ENCODE data around the gene RAPH1. TPM values are rescaled to one million over a fixed set of nuclear protein-coding genes. Genes with fewer than 3 reads are reported as not detected.

The RAPH1 gene
- total and polyA plus RNA-seq, 2 experiments from 2014 or later, result 38.8 to 83.9 TPM

DNA sequence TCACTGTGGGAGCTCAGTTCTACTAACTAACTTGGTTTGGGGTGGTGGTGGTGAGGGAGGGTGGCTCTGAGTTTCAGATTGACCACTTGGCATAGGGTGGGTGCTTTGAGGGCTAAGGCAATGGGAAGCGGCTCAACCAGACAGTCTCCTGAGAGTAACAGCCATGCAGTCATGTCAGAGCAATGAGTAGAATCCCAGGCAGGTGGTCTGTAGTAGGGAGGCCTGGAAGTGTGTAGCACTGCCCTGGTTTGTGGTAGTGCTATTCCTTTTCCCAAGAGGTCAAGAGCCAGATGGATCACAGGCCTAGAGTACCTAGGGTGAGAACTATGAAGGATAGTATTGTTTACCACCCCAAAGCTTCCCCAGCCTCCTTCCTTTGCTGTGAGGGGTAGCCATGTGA, 18.7 kb upstream of the RAPH1 start:
- no peaks in the 10 kb centered on the region for H3K27me3 ChIP-seq (replicated peaks; ENCODE audit: insufficient read depth)
- H3K79me2 ChIP-seq (ENCODE audit: insufficient read depth), result no peaks in the 10 kb centered on the region
- no peaks in the 10 kb centered on the region for H4K20me1 ChIP-seq (ENCODE audit: insufficient read depth)
- H3K9ac ChIP-seq, result no peak overlapping the region
- no peak overlapping the region for H3K4me2 ChIP-seq (ENCODE audit: unreplicated experiment)
- no peak overlapping the region for H3K4me3 ChIP-seq
- H3F3A ChIP-seq (ENCODE audit: insufficient read depth), result no peaks in the 10 kb centered on the region
- DNase-seq, result no peak
- H2AFZ ChIP-seq, result no peak overlapping the region
- no peaks in the 10 kb centered on the region for H3K9me2 ChIP-seq (ENCODE audit: insufficient read depth)
- H3K4me1 ChIP-seq (ENCODE audit: insufficient read depth), result 0 out of 2 replicates have a peak, but pooled peaks cover 10% of the 10 kb centered on the region
- H3K27ac ChIP-seq, result no peak overlapping the region
- 100% methylated on average over 1 of the region's 1 CpG for WGBS, 2 experiments (ENCODE audit: low coverage in 1 of 2, low lambda C conversion rate in 2 of 2, missing lambda C conversion rate in 2 of 2)
- in situ Hi-C loops (cut with MboI), result no loop called here
- H3K36me3 ChIP-seq (ENCODE audit: low read depth), result no peaks in the 10 kb centered on the region
- H3K9me3 ChIP-seq (ENCODE audit: low read depth), result no peaks in the 10 kb centered on the region
- TF ChIP-seq EZH2 (IDR thresholded peaks at IDR 0.05; ENCODE audit: insufficient read depth, poor library complexity, severe bottlenecking), result no peak
- TF ChIP-seq EZH2phosphoT487 (IDR thresholded peaks at IDR 0.05; ENCODE audit: insufficient read depth, low read depth), result no peak

DNA sequence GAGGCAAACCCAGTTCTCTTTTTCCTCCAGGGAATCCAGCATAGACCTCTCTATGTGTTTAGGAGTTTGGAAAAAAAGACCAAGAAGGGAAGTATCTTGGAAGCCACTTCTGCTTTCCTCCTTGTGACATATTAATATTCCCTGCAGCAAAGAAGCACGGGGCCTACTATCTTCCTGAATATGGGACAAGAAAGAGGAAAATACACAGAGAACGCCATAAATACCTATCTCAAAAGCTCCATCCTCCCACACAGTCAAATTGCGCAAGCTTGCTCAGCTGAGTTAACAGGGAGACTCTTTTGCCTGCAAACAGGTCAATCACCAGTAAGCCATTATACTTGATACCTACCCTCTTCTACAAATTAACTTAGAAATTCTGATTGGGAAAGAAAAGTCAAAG, 16.7 kb upstream of the RAPH1 start:
- Histone ChIP-seq H3K27me3 (replicated peaks; ENCODE audit: insufficient read depth) (no peaks in the 10 kb centered on the region), H4K20me1 (ENCODE audit: insufficient read depth) (no peaks in the 10 kb centered on the region), H3F3A (ENCODE audit: insufficient read depth) (no peaks in the 10 kb centered on the region), H3K4me2 (ENCODE audit: unreplicated experiment) (peak overlapping the region; percentile 20), H3K9me2 (ENCODE audit: insufficient read depth) (no peaks in the 10 kb centered on the region), H3K9me3 (ENCODE audit: low read depth) (no peaks in the 10 kb centered on the region), H3K4me1 (ENCODE audit: insufficient read depth) (0 out of 2 replicates have a peak, but pooled peaks cover 10% of the 10 kb centered on the region), H3K27ac (no peak overlapping the region), H3K36me3 (ENCODE audit: low read depth) (no peaks in the 10 kb centered on the region), H3K79me2 (ENCODE audit: insufficient read depth) (no peaks in the 10 kb centered on the region), H3K9ac (no peak overlapping the region), H2AFZ (no peak overlapping the region), H3K4me3 (no peak overlapping the region)
- WGBS, 2 experiments (ENCODE audit: low coverage in 1 of 2, low lambda C conversion rate in 2 of 2, missing lambda C conversion rate in 2 of 2), result 75 to 78% methylated on average over 3 of the region's 3 CpGs
- peak; percentile 68 for DNase-seq
- in situ Hi-C loops (cut with MboI), result no loop called here
- TF ChIP-seq EZH2phosphoT487 (IDR thresholded peaks at IDR 0.05; ENCODE audit: insufficient read depth, low read depth), result no peak
- TF ChIP-seq EZH2 (IDR thresholded peaks at IDR 0.05; ENCODE audit: insufficient read depth, poor library complexity, severe bottlenecking), result no peak

GRCh38 chr2:203550266-203550665, 15.2 kb upstream of the RAPH1 start:
- Histone ChIP-seq H4K20me1 (ENCODE audit: insufficient read depth) (no peaks in the 10 kb centered on the region), H3K27me3 (replicated peaks; ENCODE audit: insufficient read depth) (no peaks in the 10 kb centered on the region), H3K4me1 (ENCODE audit: insufficient read depth) (0 out of 2 replicates have a peak, but pooled peaks cover 10% of the 10 kb centered on the region), H3K9ac (no peak overlapping the region), H3K9me2 (ENCODE audit: insufficient read depth) (no peaks in the 10 kb centered on the region), H3K27ac (no peak overlapping the region), H3K79me2 (ENCODE audit: insufficient read depth) (no peaks in the 10 kb centered on the region), H3K9me3 (ENCODE audit: low read depth) (no peaks in the 10 kb centered on the region), H3K4me2 (ENCODE audit: unreplicated experiment) (no peak overlapping the region), H3K4me3 (no peak overlapping the region), H3K36me3 (ENCODE audit: low read depth) (no peaks in the 10 kb centered on the region), H3F3A (ENCODE audit: insufficient read depth) (no peaks in the 10 kb centered on the region), H2AFZ (no peak overlapping the region)
- TF ChIP-seq EZH2phosphoT487 (IDR thresholded peaks at IDR 0.05; ENCODE audit: insufficient read depth, low read depth), result no peak
- no peak for TF ChIP-seq EZH2 (IDR thresholded peaks at IDR 0.05; ENCODE audit: insufficient read depth, poor library complexity, severe bottlenecking)
- in situ Hi-C loops (cut with MboI), result no loop called here
- DNase-seq, result no peak
- 99 to 100% methylated on average over 2 of the region's 2 CpGs for WGBS, 2 experiments (ENCODE audit: low coverage in 1 of 2, low lambda C conversion rate in 2 of 2, missing lambda C conversion rate in 2 of 2)

- DNase-seq, result peak; percentile 68
- Histone ChIP-seq H3K9ac (no peak overlapping the region), H3K4me2 (ENCODE audit: unreplicated experiment) (peak overlapping the region; percentile 7), H3K4me1 (ENCODE audit: insufficient read depth) (0 out of 2 replicates have a peak, but pooled peaks cover 10% of the 10 kb centered on the region), H2AFZ (peak overlapping the region; percentile 32; the same call in 1 of the 2 replicates), H3K36me3 (ENCODE audit: low read depth) (no peaks in the 10 kb centered on the region), H4K20me1 (ENCODE audit: insufficient read depth) (no peaks in the 10 kb centered on the region), H3K4me3 (no peak overlapping the region), H3K9me3 (ENCODE audit: low read depth) (no peaks in the 10 kb centered on the region), H3K9me2 (ENCODE audit: insufficient read depth) (no peaks in the 10 kb centered on the region), H3K27me3 (replicated peaks; ENCODE audit: insufficient read depth) (no peaks in the 10 kb centered on the region), H3K79me2 (ENCODE audit: insufficient read depth) (no peaks in the 10 kb centered on the region), H3F3A (ENCODE audit: insufficient read depth) (no peaks in the 10 kb centered on the region), H3K27ac (no peak overlapping the region)
- in situ Hi-C loops (cut with MboI), result no loop called here
- TF ChIP-seq EZH2 (IDR thresholded peaks at IDR 0.05; ENCODE audit: insufficient read depth, poor library complexity, severe bottlenecking) (no peak), EZH2phosphoT487 (IDR thresholded peaks at IDR 0.05; ENCODE audit: insufficient read depth, low read depth) (no peak)
Measured at GRCh38 chr2:203549406-203549805, 14.3 kb upstream of the RAPH1 start.

- Histone ChIP-seq H3K9me2 (ENCODE audit: insufficient read depth) (no peaks in the 10 kb centered on the region), H3K27ac (no peak overlapping the region), H3K9me3 (ENCODE audit: low read depth) (no peaks in the 10 kb centered on the region), H3K4me1 (ENCODE audit: insufficient read depth) (0 out of 2 replicates have a peak, but pooled peaks cover 10% of the 10 kb centered on the region), H4K20me1 (ENCODE audit: insufficient read depth) (no peaks in the 10 kb centered on the region), H2AFZ (peak overlapping the region; percentile 32; the same call in 1 of the 2 replicates), H3K36me3 (ENCODE audit: low read depth) (no peaks in the 10 kb centered on the region), H3K79me2 (ENCODE audit: insufficient read depth) (no peaks in the 10 kb centered on the region), H3F3A (ENCODE audit: insufficient read depth) (no peaks in the 10 kb centered on the region), H3K9ac (no peak overlapping the region), H3K4me3 (no peak overlapping the region), H3K27me3 (replicated peaks; ENCODE audit: insufficient read depth) (no peaks in the 10 kb centered on the region), H3K4me2 (ENCODE audit: unreplicated experiment) (peak overlapping the region; percentile 7)
- TF ChIP-seq EZH2phosphoT487 (IDR thresholded peaks at IDR 0.05; ENCODE audit: insufficient read depth, low read depth) (no peak), EZH2 (IDR thresholded peaks at IDR 0.05; ENCODE audit: insufficient read depth, poor library complexity, severe bottlenecking) (no peak)
- no peak for DNase-seq
- in situ Hi-C loops (cut with MboI), result no loop called here
Measured at GRCh38 chr2:203548887-203549286, 13.8 kb upstream of the RAPH1 start.

Data from GM23248 (cell line).